HepG2 (cell line): ENCODE measurements around the gene VAMP2. TPM values are rescaled to one million over a fixed set of nuclear protein-coding genes. Genes with fewer than 3 reads are reported as not detected.

Experiments used
- ATAC-seq: fragments of 200-7000 bp; cut with Tn5 transposase; 3 replicates; pipeline ENCODE4 v1.9.1; 2020; ENCODE audit warnings: mild to moderate bottlenecking, moderate library complexity
- BruUV-seq: library from RNA; stranded (reverse); fragments of 400-500 nt; replicated peaks from 2 replicates; lab custom pipeline; 2021; lab: Mats Ljungman, UMichigan
- CTCF ChIA-PET: fragments of 300-600 bp; formaldehyde crosslinking; extraction: SDS; loops from one replicate; lab custom pipeline; 2021; ENCODE audit warnings: low total read pairs, inconsistent platforms, low intra/inter-chr PET ratio; lab: Yijun Ruan, JAX
- POLR2A ChIA-PET: fragments of 350-600 bp; sonication (Branson Sonifier 250); formaldehyde crosslinking; loops from one replicate; lab custom pipeline; 2020; ENCODE audit warnings: antibody characterized with exemption, inconsistent platforms; lab: Yijun Ruan, JAX
- DNase-seq: peaks from one replicate; pipeline ENCODE4 v3.0.0-alpha.2; 2015; ENCODE audit warnings: low spot score
- FAIRE-seq: peaks from 3 replicates; lab custom pipeline; 2011; peaks lifted over from hg19 to GRCh38; lab: Jason Lieb, UNC
- H2AFZ ChIP-seq: one replicate; pipeline ENCODE4 v1.6.1; 2011; ENCODE audit warnings: low read length, inconsistent platforms
- H3K27ac ChIP-seq: fragments of 300-600 bp; 3 replicates; pipeline ENCODE4 v1.8.0; 2011; ENCODE audit warnings: mixed run types, mild to moderate bottlenecking, mixed read lengths, low read length, inconsistent platforms; ENCODE audit not compliant: insufficient read depth; ENCODE audit errors: extremely low read length
- H3K27me3 ChIP-seq, 2 experiments: fragments of 200-600 bp in 1 of 2; 2 replicates in 1 of 2; 3 replicates in 1 of 2; pipeline versions ENCODE4 v1.6.0 to v1.8.0; 2011; ENCODE audit warnings: low read length in 2 of 2, mild to moderate bottlenecking in 2 of 2, moderate library complexity in 2 of 2, inconsistent platforms in 1 of 2; ENCODE audit not compliant: insufficient read depth in 2 of 2, control insufficient read depth in 1 of 2
- H3K36me3 ChIP-seq, 2 experiments: fragments of 200-600 bp in 1 of 2; replicated peaks in 1 of 2; 2 replicates in 1 of 2; 3 replicates in 1 of 2; pipeline versions ENCODE4 v1.5.1 to v1.8.0; 2011; ENCODE audit warnings: low read length in 2 of 2, inconsistent platforms in 1 of 2; ENCODE audit not compliant: insufficient read depth in 2 of 2, control insufficient read depth in 1 of 2
- H3K4me1 ChIP-seq: 2 replicates; pipeline ENCODE4 v1.5.1; 2012; ENCODE audit warnings: low read length, inconsistent platforms; ENCODE audit not compliant: insufficient read depth
- H3K4me2 ChIP-seq: 2 replicates; pipeline ENCODE4 v1.6.0; 2011; ENCODE audit warnings: low read depth, low read length, inconsistent platforms
- H3K4me3 ChIP-seq, 3 experiments: fragments of 200-600 bp in 1 of 3; sonication (generic), shearing (Covaris generic) in 1 of 3; replicated peaks in 1 of 3; 2 replicates each; pipeline ENCODE4 v1.5.1; 2011 to 2016; ENCODE audit warnings: low read length in 3 of 3, inconsistent platforms in 2 of 3, low read depth in 2 of 3, mild to moderate bottlenecking in 2 of 3, control low read depth in 1 of 3, mixed read lengths in 1 of 3; ENCODE audit not compliant: insufficient read depth in 1 of 3
- H3K79me2 ChIP-seq: one replicate; pipeline ENCODE4 v1.6.1; 2011; ENCODE audit warnings: low read length, inconsistent platforms; ENCODE audit not compliant: insufficient read depth
- H3K9ac ChIP-seq: 2 replicates; pipeline ENCODE4 v1.6.0; 2011; ENCODE audit warnings: mild to moderate bottlenecking, low read depth, low read length, inconsistent platforms; ENCODE audit not compliant: insufficient read depth
- H3K9me3 ChIP-seq: 2 replicates; pipeline ENCODE4 v1.5.1; 2012; ENCODE audit warnings: mild to moderate bottlenecking, low read length
- H4K20me1 ChIP-seq: 2 replicates; pipeline ENCODE4 v1.6.0; 2011; ENCODE audit warnings: inconsistent platforms, mild to moderate bottlenecking, low read length, moderate library complexity; ENCODE audit not compliant: insufficient read depth
- ELF1 ChIP-seq: sonication (generic); formaldehyde crosslinking; IDR thresholded peaks from 2 replicates; pipeline ENCODE4 v1.4.0; 2020; ENCODE audit warnings: missing genetic modification reagents
- FOXM1 ChIP-seq: sonication (generic); formaldehyde crosslinking; IDR thresholded peaks from 2 replicates; pipeline ENCODE4 v1.5.0; 2020; ENCODE audit warnings: missing genetic modification reagents
- KDM3A ChIP-seq: IDR thresholded peaks from 2 replicates; pipeline ENCODE4 v1.6.1; 2018; ENCODE audit warnings: low read depth, missing compliant biosample characterization
- KDM5B ChIP-seq: sonication (generic); formaldehyde crosslinking; IDR thresholded peaks from 2 replicates; pipeline ENCODE4 v1.4.0; 2020; ENCODE audit warnings: missing genetic modification reagents, mild to moderate bottlenecking, borderline replicate concordance
- MED8 ChIP-seq: sonication (generic); formaldehyde crosslinking; IDR thresholded peaks from 2 replicates; pipeline ENCODE4 v1.8.1; 2023; ENCODE audit warnings: mild to moderate bottlenecking, missing genetic modification reagents; ENCODE audit not compliant: insufficient replicate concordance
- NFRKB ChIP-seq: fragments of 450-650 bp; IDR thresholded peaks from 2 replicates; pipeline ENCODE4 v1.6.1; 2017
- PAX8 ChIP-seq: sonication (generic); formaldehyde crosslinking; IDR thresholded peaks from 2 replicates; pipeline ENCODE4 v1.8.0; 2022; ENCODE audit warnings: mild to moderate bottlenecking, missing genetic modification reagents, borderline replicate concordance
- PRMT3 ChIP-seq: sonication (generic); formaldehyde crosslinking; IDR thresholded peaks from 2 replicates; pipeline ENCODE4 v1.8.1; 2022; ENCODE audit warnings: low read depth, mild to moderate bottlenecking, moderate library complexity, missing genetic modification reagents, borderline replicate concordance
- RFX3 ChIP-seq: IDR thresholded peaks from 2 replicates; pipeline ENCODE4 v1.6.1; 2016; ENCODE audit warnings: missing biosample characterization, missing genetic modification reagents
- SETDB1 ChIP-seq: sonication (generic); formaldehyde crosslinking; IDR thresholded peaks from 2 replicates; pipeline ENCODE4 v1.5.1; 2020; ENCODE audit warnings: missing genetic modification reagents, mild to moderate bottlenecking, borderline replicate concordance
- SRSF4 ChIP-seq: fragments of 200-400 bp; formaldehyde crosslinking; IDR thresholded peaks from one replicate; pipeline ENCODE4 v1.6.1; 2018; ENCODE audit warnings: mild to moderate bottlenecking, low read depth, low read length, moderate library complexity; ENCODE audit not compliant: poor library complexity, severe bottlenecking
- TAF15 ChIP-seq: fragments of 200-400 bp; formaldehyde crosslinking; IDR thresholded peaks from one replicate; pipeline ENCODE4 v1.6.1; 2018; ENCODE audit warnings: mild to moderate bottlenecking, low read depth, low read length; ENCODE audit not compliant: poor library complexity, severe bottlenecking
- TBX3 ChIP-seq: fragments of 450-650 bp; IDR thresholded peaks from 2 replicates; pipeline ENCODE4 v1.6.1; 2017; ENCODE audit warnings: antibody characterized with exemption, mild to moderate bottlenecking, inconsistent platforms, borderline replicate concordance
- YY1 ChIP-seq: IDR thresholded peaks from 2 replicates; pipeline ENCODE4 v1.6.1; 2011; ENCODE audit warnings: low read length, low read depth, moderate library complexity, mild to moderate bottlenecking; ENCODE audit not compliant: insufficient read depth, insufficient replicate concordance
- WGBS: methylation state at CpG from one replicate; pipeline ENCODE4 v1.1.6; 2017; ENCODE audit warnings: low lambda C conversion rate; 5-methylcytosine and 5-hydroxymethylcytosine counted together
- in situ Hi-C: cut with HindIII; loops from 2 replicates; pipeline ENCODE4 v1.10.0; 2017; ENCODE audit warnings: low pct_unique_long_range_greater_than_20kb; ENCODE audit not compliant: extremely low pct_ligation_motif_present
- intact Hi-C: fragments of 100-400 bp; cut with micrococcal nuclease; formaldehyde crosslinking; loops from one replicate; pipeline ENCODE4 v1.10.0; 2022; ENCODE audit not compliant: unreplicated experiment
- polyA plus RNA-seq, 8 experiments: library from polyadenylated mRNA; depleted of rRNA in 3 of 8; stranded (reverse) in 7 of 8; unstranded in 1 of 8; fragments of >200 nt; fragmentation: Illumina TruSeq in 4 of 8; extraction: Trizol in 4 of 8; gene quantifications; 2 replicates each; pipeline versions ENCODE4 v1.2.1 to v1.2.3, GENCODE V29; 2011 to 2016; ENCODE audit warnings: low read depth in 4 of 8, missing spikeins in 1 of 8, mixed read lengths in 1 of 8; ENCODE audit not compliant: insufficient read depth in 1 of 8
- total RNA-seq, 5 experiments: library from RNA; depleted of rRNA; stranded (reverse); fragments of >200 nt; fragmentation: Illumina TruSeq; extraction: Trizol; gene quantifications; 2 replicates each; pipeline ENCODE4 v1.2.3, GENCODE V29; 2016; ENCODE audit warnings: low read depth in 1 of 5
- TF ChIP-seq, protein P1 (sequence below): sonication (generic); formaldehyde crosslinking; IDR thresholded peaks from 2 replicates; pipeline ENCODE4 v1.4.0; 2020; ENCODE audit warnings: missing genetic modification reagents
- TF ChIP-seq, protein P2 (sequence below): sonication (generic); formaldehyde crosslinking; IDR thresholded peaks from 2 replicates; pipeline ENCODE4 v1.4.0; 2020; ENCODE audit warnings: missing genetic modification reagents
- TF ChIP-seq, protein P3 (sequence below): sonication (generic); formaldehyde crosslinking; IDR thresholded peaks from 2 replicates; pipeline ENCODE4 v1.8.0; 2023; ENCODE audit warnings: mild to moderate bottlenecking, missing genetic modification reagents
- TF ChIP-seq, protein P4 (sequence below): sonication (generic); formaldehyde crosslinking; IDR thresholded peaks from 2 replicates; pipeline ENCODE4 v1.8.1; 2023; ENCODE audit warnings: mild to moderate bottlenecking, inconsistent platforms, moderate library complexity, missing genetic modification reagents, borderline replicate concordance
- TF ChIP-seq, protein P5 (sequence below): sonication (generic); formaldehyde crosslinking; IDR thresholded peaks from 2 replicates; pipeline ENCODE4 v1.8.0; 2022; ENCODE audit warnings: mild to moderate bottlenecking, missing genetic modification reagents; ENCODE audit not compliant: insufficient replicate concordance

VAMP2 gene
- total and polyA plus RNA-seq, 2 of the 13 experiments (the other 11 are each of a cell fraction or from before 2014, with no cell fraction given) = 3.9 to 17.2 TPM

DNA sequence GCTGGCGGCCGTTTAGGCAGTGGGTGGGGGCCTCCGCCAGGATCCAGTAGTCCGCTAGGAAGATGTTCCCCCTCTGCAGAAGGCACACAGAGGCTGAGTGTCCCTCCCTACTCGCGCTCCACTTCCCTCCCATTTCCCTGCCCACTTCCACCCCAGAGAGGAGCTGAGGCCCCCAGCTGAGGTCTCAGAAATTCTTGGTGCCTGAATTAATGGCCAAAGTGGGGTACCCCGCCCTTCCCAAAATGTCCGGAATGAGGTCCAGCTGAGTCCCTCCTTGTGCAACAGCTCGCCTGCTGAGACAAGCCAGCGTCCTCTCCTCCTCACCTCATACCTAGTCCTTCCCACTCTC lies 52.3 kb downstream of the VAMP2 start:
- Histone ChIP-seq H4K20me1 (no peaks in the 10 kb centered on the region), H3K27me3 (peaks cover 7 to 62% of the 10 kb centered on the region in 2 experiments; a peak in 4 of 5 replicates), H2AFZ (no peak overlapping the region), H3K79me2 (no peaks in the 10 kb centered on the region), H3K4me1 (no peaks in the 10 kb centered on the region), H3K36me3 (no peaks in the 10 kb centered on the region), H3K9me3 (no peaks in the 10 kb centered on the region), H3K27ac (no peak overlapping the region), H3K4me2 (no peak overlapping the region), H3K4me3 (no peak overlapping the region), H3K9ac (no peak overlapping the region)
- POLR2A ChIA-PET = no interaction called here
- no peak for FAIRE-seq
- CTCF ChIA-PET = interaction anchor here (1.7 to 2.5 kb wide), 3 partner anchors 16 to 50 kb away, joined by 4 to 14 read pairs (median 11); no protein-coding TSS in a partner anchor
- TF ChIP-seq, protein P1, sequence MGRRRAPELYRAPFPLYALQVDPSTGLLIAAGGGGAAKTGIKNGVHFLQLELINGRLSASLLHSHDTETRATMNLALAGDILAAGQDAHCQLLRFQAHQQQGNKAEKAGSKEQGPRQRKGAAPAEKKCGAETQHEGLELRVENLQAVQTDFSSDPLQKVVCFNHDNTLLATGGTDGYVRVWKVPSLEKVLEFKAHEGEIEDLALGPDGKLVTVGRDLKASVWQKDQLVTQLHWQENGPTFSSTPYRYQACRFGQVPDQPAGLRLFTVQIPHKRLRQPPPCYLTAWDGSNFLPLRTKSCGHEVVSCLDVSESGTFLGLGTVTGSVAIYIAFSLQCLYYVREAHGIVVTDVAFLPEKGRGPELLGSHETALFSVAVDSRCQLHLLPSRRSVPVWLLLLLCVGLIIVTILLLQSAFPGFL (CRISPR knock-in tag) = no peak
- TF ChIP-seq, protein P2, sequence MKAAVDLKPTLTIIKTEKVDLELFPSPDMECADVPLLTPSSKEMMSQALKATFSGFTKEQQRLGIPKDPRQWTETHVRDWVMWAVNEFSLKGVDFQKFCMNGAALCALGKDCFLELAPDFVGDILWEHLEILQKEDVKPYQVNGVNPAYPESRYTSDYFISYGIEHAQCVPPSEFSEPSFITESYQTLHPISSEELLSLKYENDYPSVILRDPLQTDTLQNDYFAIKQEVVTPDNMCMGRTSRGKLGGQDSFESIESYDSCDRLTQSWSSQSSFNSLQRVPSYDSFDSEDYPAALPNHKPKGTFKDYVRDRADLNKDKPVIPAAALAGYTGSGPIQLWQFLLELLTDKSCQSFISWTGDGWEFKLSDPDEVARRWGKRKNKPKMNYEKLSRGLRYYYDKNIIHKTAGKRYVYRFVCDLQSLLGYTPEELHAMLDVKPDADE (CRISPR knock-in tag) = no peak
- TF ChIP-seq, protein P3, sequence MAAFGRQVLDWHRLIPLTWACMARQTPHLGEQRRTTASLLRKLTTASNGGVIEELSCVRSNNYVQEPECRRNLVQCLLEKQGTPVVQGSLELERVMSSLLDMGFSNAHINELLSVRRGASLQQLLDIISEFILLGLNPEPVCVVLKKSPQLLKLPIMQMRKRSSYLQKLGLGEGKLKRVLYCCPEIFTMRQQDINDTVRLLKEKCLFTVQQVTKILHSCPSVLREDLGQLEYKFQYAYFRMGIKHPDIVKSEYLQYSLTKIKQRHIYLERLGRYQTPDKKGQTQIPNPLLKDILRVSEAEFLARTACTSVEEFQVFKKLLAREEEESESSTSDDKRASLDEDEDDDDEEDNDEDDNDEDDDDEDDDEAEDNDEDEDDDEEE = no peak
- TF ChIP-seq YY1 (no peak), PRMT3 (no peak), KDM5B (CRISPR knock-in tag) (no peak), PAX8 (no peak), SETDB1 (CRISPR knock-in tag) (no peak), TBX3 (no peak), MED8 (CRISPR knock-in tag) (no peak), NFRKB (no peak), KDM3A (no peak), RFX3 (no peak), FOXM1 (CRISPR knock-in tag) (no peak), ELF1 (CRISPR knock-in tag) (no peak), TAF15 (no peak), SRSF4 (no peak)
- TF ChIP-seq, protein P4, sequence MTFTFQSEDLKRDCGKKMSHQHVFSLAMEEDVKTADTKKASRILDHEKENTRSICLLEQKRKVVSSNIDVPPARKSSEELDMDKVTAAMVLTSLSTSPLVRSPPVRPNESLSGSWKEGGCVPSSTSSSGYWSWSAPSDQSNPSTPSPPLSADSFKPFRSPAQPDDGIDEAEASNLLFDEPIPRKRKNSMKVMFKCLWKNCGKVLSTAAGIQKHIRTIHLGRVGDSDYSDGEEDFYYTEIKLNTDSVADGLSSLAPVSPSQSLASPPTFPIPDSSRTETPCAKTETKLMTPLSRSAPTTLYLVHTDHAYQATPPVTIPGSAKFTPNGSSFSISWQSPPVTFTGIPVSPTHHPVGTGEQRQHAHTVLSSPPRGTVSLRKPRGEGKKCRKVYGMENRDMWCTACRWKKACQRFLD = no peak
- TF ChIP-seq, protein P5, sequence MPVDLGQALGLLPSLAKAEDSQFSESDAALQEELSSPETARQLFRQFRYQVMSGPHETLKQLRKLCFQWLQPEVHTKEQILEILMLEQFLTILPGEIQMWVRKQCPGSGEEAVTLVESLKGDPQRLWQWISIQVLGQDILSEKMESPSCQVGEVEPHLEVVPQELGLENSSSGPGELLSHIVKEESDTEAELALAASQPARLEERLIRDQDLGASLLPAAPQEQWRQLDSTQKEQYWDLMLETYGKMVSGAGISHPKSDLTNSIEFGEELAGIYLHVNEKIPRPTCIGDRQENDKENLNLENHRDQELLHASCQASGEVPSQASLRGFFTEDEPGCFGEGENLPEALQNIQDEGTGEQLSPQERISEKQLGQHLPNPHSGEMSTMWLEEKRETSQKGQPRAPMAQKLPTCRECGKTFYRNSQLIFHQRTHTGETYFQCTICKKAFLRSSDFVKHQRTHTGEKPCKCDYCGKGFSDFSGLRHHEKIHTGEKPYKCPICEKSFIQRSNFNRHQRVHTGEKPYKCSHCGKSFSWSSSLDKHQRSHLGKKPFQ (CRISPR knock-in tag) = no peak
- no peak for ATAC-seq
- no TSS peak for BruUV-seq
- in situ Hi-C loops (no loop called here), intact Hi-C loops (loop anchor here (1.0 to 5.0 kb wide), 2 partner anchors 8 to 48 kb away; partner anchors contain the start of gene ALOXE3)
- 0% methylated on average over 2 of the region's 10 CpGs for WGBS
- no peak for DNase-seq
